ENCODE data around the gene ERFL. TPM values are rescaled to one million over a fixed set of nuclear protein-coding genes. Genes with fewer than 3 reads are reported as not detected.
A peak's percentile ranks its signal among the peaks of the same experiment; 100 is the strongest.

The ERFL gene
- total RNA-seq, 4 donors from 2014 or later, result 0.32 to 0.42 (median 0.33) TPM; not detected in 1

DNA sequence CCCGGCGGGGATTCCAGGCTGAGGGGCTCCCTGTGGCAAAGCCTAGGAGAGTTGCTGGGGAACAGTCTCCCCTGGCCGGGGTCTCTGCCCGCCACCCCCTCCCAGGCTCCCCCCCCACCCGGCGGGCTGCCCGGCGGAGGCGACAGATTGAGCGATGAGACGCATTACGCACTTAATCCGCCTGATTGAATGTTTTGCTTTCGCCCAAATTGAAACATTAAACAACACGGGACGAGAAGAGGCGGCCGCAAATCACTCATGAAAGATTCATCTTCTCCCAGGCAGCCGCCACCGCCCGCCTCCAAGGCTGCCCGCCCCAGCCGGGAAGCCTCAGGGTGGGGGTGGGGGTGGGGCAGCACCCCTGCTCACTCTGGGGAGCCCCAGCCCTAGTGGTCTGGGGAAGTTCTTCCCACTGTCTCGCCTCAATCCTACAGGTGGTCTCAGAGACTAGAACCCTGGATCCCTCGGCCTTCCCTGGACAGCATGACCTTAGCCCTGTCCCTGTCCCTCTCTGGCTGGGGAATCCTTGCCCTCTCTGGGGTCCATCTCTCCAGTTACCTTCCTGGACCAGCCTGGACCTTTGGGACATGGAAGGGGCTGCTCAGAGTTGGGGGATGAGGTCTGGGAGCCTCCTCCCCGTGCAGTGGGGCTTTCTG lies 7.6 kb upstream of the ERFL start:
- Histone ChIP-seq H3K27ac (replicated peaks in 1 of 4) (no peak overlapping the region), H3K4me3 (peak overlapping the region in 1 of 4 donors; percentile 18), H3K27me3 (peaks cover 0 to 97% (median 61%) of the 10 kb centered on the region in 4 donors), H3K9me3 (no peaks in the 10 kb centered on the region), H3K4me1 (peaks cover 13 to 41% (median 37%) of the 10 kb centered on the region in 4 donors), H3K36me3 (no peaks in the 10 kb centered on the region)
- WGBS, result 34% methylated on average over 3 of the region's 26 CpGs
- intact Hi-C loops (cut with DNase I), result loop anchor here (5.0 kb wide), 1 partner anchor 64 kb away; no protein-coding TSS in a partner anchor
- DNase-seq (ENCODE audit: extremely low spot score), result no peak
- TF ChIP-seq, protein P1, sequence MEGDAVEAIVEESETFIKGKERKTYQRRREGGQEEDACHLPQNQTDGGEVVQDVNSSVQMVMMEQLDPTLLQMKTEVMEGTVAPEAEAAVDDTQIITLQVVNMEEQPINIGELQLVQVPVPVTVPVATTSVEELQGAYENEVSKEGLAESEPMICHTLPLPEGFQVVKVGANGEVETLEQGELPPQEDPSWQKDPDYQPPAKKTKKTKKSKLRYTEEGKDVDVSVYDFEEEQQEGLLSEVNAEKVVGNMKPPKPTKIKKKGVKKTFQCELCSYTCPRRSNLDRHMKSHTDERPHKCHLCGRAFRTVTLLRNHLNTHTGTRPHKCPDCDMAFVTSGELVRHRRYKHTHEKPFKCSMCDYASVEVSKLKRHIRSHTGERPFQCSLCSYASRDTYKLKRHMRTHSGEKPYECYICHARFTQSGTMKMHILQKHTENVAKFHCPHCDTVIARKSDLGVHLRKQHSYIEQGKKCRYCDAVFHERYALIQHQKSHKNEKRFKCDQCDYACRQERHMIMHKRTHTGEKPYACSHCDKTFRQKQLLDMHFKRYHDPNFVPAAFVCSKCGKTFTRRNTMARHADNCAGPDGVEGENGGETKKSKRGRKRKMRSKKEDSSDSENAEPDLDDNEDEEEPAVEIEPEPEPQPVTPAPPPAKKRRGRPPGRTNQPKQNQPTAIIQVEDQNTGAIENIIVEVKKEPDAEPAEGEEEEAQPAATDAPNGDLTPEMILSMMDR (IDR thresholded peaks at IDR 0.05), result no peak
- TF ChIP-seq POLR2A (IDR thresholded peaks at IDR 0.05; ENCODE audit: low read depth), result no peak
- no peak for TF ChIP-seq EP300 (IDR thresholded peaks at IDR 0.05)
- no peak for TF ChIP-seq POLR2AphosphoS5 (IDR thresholded peaks at IDR 0.05)

DNA sequence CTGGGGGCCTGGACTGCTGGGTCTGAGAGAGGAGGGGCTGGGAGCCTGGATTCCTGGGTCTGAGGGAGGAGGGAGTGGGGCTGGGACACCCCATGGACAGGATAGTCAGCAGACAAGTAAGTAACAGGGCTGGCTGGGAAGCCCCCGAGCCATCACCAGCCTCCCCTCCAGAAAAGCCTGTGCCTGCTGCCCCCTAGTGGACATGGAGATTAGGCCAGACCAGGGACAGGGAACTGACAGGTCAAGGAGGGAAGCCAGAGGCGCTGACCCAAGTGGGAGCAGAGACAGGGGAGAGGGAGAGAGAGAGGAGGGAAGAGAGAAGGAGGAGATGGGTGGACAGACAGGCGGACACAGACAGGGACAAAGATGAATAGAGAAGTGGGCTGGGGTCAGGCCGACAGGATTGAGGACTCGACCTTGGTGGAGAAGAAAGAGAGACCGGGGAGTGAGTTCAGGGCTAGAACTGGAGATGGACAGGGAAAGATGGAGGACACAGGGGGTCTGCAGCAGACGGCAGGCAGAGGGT lies 6.7 kb upstream of the ERFL start:
- TF ChIP-seq, protein P1 (IDR thresholded peaks at IDR 0.05), result peak; percentile 56 to 85 (median 56)
- no peak for TF ChIP-seq EP300 (IDR thresholded peaks at IDR 0.05)

DNA sequence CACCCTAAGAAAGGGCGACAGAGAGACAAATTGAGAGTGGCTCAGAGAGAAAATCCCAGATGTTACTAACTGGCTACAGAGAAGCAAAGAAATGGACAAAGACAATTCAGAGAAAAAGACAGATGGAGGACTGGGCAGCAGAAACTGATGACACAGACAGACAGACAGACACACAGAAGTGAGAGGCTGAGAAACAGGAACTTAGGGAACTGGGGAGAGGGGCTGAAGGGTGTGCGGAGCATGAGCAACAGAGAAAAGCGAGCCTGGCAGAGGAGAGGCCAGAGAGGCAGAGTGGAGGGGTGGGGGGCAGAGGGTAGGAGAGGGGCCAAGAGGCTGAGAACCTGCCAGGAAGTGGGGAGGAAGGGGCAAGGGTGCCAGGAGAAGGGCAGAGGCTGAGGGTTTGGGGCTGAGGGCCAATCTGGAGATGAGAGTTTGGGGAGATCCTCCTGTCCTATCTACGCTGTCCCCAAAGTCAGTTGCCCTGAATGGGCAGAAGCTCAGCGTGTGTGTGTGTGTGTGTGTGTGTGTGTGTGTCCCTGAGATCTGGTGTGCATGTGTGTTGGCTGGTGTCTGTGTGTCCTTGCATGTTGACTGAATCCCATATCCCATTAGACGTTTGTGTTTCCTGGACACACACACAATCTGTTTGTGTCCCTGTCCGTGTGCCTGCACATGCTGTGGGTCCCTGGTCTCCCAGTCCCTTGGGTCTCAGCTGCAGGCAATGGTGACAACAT lies 5.6 kb upstream of the ERFL start:
- 79% methylated on average over 6 of the region's 7 CpGs for WGBS
- H3K4me3 ChIP-seq, result no peak overlapping the region
- no peaks in the 10 kb centered on the region for H3K9me3 ChIP-seq
- TF ChIP-seq, protein P1 (IDR thresholded peaks at IDR 0.05), result no peak
- no peak for TF ChIP-seq POLR2AphosphoS5 (IDR thresholded peaks at IDR 0.05)
- no peak for TF ChIP-seq EP300 (IDR thresholded peaks at IDR 0.05)
- TF ChIP-seq POLR2A (IDR thresholded peaks at IDR 0.05; ENCODE audit: low read depth), result no peak
- H3K36me3 ChIP-seq, result no peaks in the 10 kb centered on the region
- intact Hi-C loops (cut with DNase I), result no loop called here
- no peak overlapping the region for H3K27ac ChIP-seq (replicated peaks in 1 of 4)
- H3K4me1 ChIP-seq, result peaks cover 4 to 34% (median 31%) of the 10 kb centered on the region in 4 donors
- peaks cover 0 to 97% (median 65%) of the 10 kb centered on the region in 4 donors for H3K27me3 ChIP-seq
- no peak for DNase-seq (ENCODE audit: extremely low spot score)

More for the DNA sequence above, 6.7 kb upstream of the ERFL start:
- H3K36me3 ChIP-seq, result no peaks in the 10 kb centered on the region
- intact Hi-C loops (cut with DNase I), result loop anchor here (5.0 kb wide), 1 partner anchor 63 kb away; no protein-coding TSS in a partner anchor
- DNase-seq (ENCODE audit: extremely low spot score), result no peak
- peaks cover 0 to 97% (median 60%) of the 10 kb centered on the region in 4 donors for H3K27me3 ChIP-seq
- WGBS, result 22% methylated on average over 7 of the region's 7 CpGs
- peaks cover 3 to 32% (median 27%) of the 10 kb centered on the region in 4 donors for H3K4me1 ChIP-seq
- no peak overlapping the region for H3K4me3 ChIP-seq
- H3K27ac ChIP-seq (replicated peaks in 1 of 4), result no peak overlapping the region
- no peaks in the 10 kb centered on the region for H3K9me3 ChIP-seq

DNA sequence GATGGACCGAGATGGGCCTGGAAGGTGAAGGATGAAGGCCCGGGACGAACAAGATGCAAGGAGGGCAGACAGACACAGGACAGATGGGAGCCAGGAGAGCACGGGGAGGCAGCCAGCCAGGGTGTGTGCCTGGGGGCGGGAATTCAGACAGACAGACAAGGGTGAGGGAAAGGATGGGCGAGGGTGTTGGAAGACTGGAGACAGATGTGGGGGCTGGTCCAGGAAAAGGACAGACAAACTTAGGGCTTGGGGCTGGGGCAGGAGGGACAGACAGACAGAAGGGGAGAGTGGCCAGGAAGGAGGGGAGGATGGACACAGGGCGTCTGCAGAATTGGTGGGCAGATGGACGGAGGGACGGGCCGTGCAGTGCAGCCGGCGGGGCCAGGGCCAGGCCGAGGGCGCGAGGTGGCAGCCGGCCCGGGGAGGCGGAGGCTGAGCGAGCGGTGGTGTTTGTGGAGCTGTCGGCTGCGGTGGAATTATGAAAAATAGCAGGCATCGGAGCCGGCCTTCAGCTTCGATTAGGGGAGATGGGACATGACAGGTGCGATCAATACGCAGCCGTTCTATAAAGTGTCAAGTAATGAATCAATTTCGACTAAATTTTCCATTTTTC lies 4.6 kb upstream of the ERFL start:
- intact Hi-C loops (cut with DNase I), result no loop called here
- no peak for DNase-seq (ENCODE audit: extremely low spot score)
- Histone ChIP-seq H3K27me3 (peaks cover 2 to 100% (median 74%) of the 10 kb centered on the region in 4 donors), H3K4me3 (no peak overlapping the region), H3K9me3 (no peaks in the 10 kb centered on the region), H3K4me1 (peaks cover 15 to 45% (median 41%) of the 10 kb centered on the region in 4 donors), H3K36me3 (no peaks in the 10 kb centered on the region), H3K27ac (replicated peaks in 1 of 4) (no peak overlapping the region)
- TF ChIP-seq POLR2AphosphoS5 (IDR thresholded peaks at IDR 0.05), result no peak
- no peak for TF ChIP-seq EP300 (IDR thresholded peaks at IDR 0.05)
- TF ChIP-seq POLR2A (IDR thresholded peaks at IDR 0.05; ENCODE audit: low read depth), result no peak
- TF ChIP-seq, protein P1 (IDR thresholded peaks at IDR 0.05), result no peak
- 30% methylated on average over 29 of the region's 29 CpGs for WGBS

Measured in esophagus muscularis mucosa (tissue), 4 donors.